SK-N-SH (cell line): ENCODE data around the gene IGSF9. TPM values are rescaled to one million over a fixed set of nuclear protein-coding genes. Genes with fewer than 3 reads are reported as not detected.

ENCODE experiments used
- CTCF ChIA-PET: fragments of 300-600, 350-600 bp; formaldehyde crosslinking; extraction: SDS; loops from one replicate; lab custom pipeline; 2021; lab: Yijun Ruan, JAX
- POLR2A ChIA-PET: fragments of 350-600 bp; sonication (Branson Sonifier 250); formaldehyde crosslinking; extraction: SDS; loops from one replicate; lab custom pipeline; 2020; ENCODE audit warnings: antibody characterized with exemption, inconsistent platforms; lab: Yijun Ruan, JAX
- DNase-seq: peaks from one replicate; pipeline ENCODE4 v3.0.0; 2012
- H2AFZ ChIP-seq: fragments of 200-600 bp; sonication (generic); 2 replicates; pipeline ENCODE4 v1.8.1; 2016; ENCODE audit warnings: antibody characterized with exemption, mild to moderate bottlenecking, low read depth
- H3F3A ChIP-seq: fragments of 200-600 bp; sonication (generic); replicated peaks from 2 replicates; pipeline ENCODE3; 2016; ENCODE audit warnings: antibody characterized with exemption, mild to moderate bottlenecking; ENCODE audit not compliant: insufficient read depth
- H3K27ac ChIP-seq, 2 experiments: fragments of 200-500 bp in 1 of 2; fragments of 200-600 bp in 1 of 2; sonication (Bioruptor generic) in 1 of 2; sonication (generic), shearing (Covaris generic) in 1 of 2; 2 replicates each; pipeline versions ENCODE4 v1.5.1 to v1.6.1; 2014 to 2016; ENCODE audit warnings: low read depth in 2 of 2, inconsistent platforms in 1 of 2, low read length in 1 of 2, mild to moderate bottlenecking in 1 of 2, mixed read lengths in 1 of 2
- H3K27me3 ChIP-seq: fragments of 200-600 bp; sonication (generic), shearing (Covaris generic); 2 replicates; pipeline ENCODE4 v1.6.1; 2016; ENCODE audit warnings: mixed run types; ENCODE audit not compliant: insufficient read depth
- H3K36me3 ChIP-seq, 2 experiments: fragments of 200-500 bp in 1 of 2; fragments of 200-600 bp in 1 of 2; sonication (Bioruptor generic) in 1 of 2; sonication (generic) in 1 of 2; replicated peaks in 1 of 2; 2 replicates each; pipeline versions ENCODE3 to v1.5.1; 2014 to 2016; ENCODE audit warnings: low read length in 1 of 2, mild to moderate bottlenecking in 1 of 2; ENCODE audit not compliant: insufficient read depth in 2 of 2, control insufficient read depth in 1 of 2
- H3K4me1 ChIP-seq, 2 experiments: fragments of 200-500 bp in 1 of 2; fragments of 200-600 bp in 1 of 2; sonication (Bioruptor generic) in 1 of 2; sonication (generic), shearing (Covaris generic) in 1 of 2; 2 replicates each; pipeline versions ENCODE4 v1.5.1 to v1.6.1; 2014 to 2016; ENCODE audit warnings: low read depth in 1 of 2, low read length in 1 of 2, mixed run types in 1 of 2; ENCODE audit not compliant: insufficient read depth in 2 of 2, control insufficient read depth in 1 of 2
- H3K4me2 ChIP-seq: fragments of 200-600 bp; sonication (generic), shearing (Covaris generic); 2 replicates; pipeline ENCODE4 v1.6.1; 2017; ENCODE audit warnings: mixed run types
- H3K4me3 ChIP-seq, 2 experiments: fragments of 200-500 bp in 1 of 2; fragments of 200-600 bp in 1 of 2; sonication (Bioruptor generic) in 1 of 2; sonication (generic), shearing (Covaris generic) in 1 of 2; 2 replicates each; pipeline versions ENCODE4 v1.5.1 to v1.8.1; 2014 to 2016; ENCODE audit warnings: low read depth in 2 of 2, inconsistent platforms in 1 of 2, low read length in 1 of 2, mild to moderate bottlenecking in 1 of 2, mixed read lengths in 1 of 2, moderate library complexity in 1 of 2
- H3K79me2 ChIP-seq: fragments of 200-600 bp; sonication (generic); 2 replicates; pipeline ENCODE4 v1.8.1; 2017; ENCODE audit warnings: mild to moderate bottlenecking; ENCODE audit not compliant: insufficient read depth
- H3K9ac ChIP-seq: fragments of 200-600 bp; sonication (generic); 2 replicates; pipeline ENCODE4 v1.6.1; 2017; ENCODE audit warnings: mixed run types
- H3K9me2 ChIP-seq: fragments of 200-600 bp; sonication (generic); 2 replicates; pipeline ENCODE4 v1.6.1; 2017; ENCODE audit warnings: mixed run types
- H3K9me3 ChIP-seq: fragments of 200-600 bp; sonication (generic); 2 replicates; pipeline ENCODE4 v1.6.1; 2017; ENCODE audit warnings: mixed run types, mild to moderate bottlenecking, moderate library complexity
- H4K20me1 ChIP-seq: fragments of 200-600 bp; sonication (generic); 2 replicates; pipeline ENCODE4 v1.6.1; 2017; ENCODE audit warnings: mild to moderate bottlenecking, mixed run types; ENCODE audit not compliant: insufficient read depth
- CTCF ChIP-seq: fragments of 200-600 bp; sonication (generic); IDR thresholded peaks from 2 replicates; pipeline ENCODE4 v1.6.1; 2017; ENCODE audit warnings: antibody characterized with exemption, mild to moderate bottlenecking, moderate library complexity
- ELF1 ChIP-seq: IDR thresholded peaks from 2 replicates; pipeline ENCODE4 v1.4.0; 2012
- FOSL2 ChIP-seq: IDR thresholded peaks from 2 replicates; pipeline ENCODE4 v1.4.0; 2012; ENCODE audit warnings: low read depth, mild to moderate bottlenecking, moderate library complexity, borderline replicate concordance
- IRF3 ChIP-seq: fragments of 150-350 bp; IDR thresholded peaks from 2 replicates; pipeline ENCODE4 v1.6.1; 2016; ENCODE audit warnings: mild to moderate bottlenecking, low read depth, low read length
- JUND ChIP-seq: IDR thresholded peaks from 2 replicates; pipeline ENCODE4 v1.4.0; 2012
- NFIC ChIP-seq: IDR thresholded peaks from 2 replicates; pipeline ENCODE4 v1.4.0; 2012; ENCODE audit warnings: borderline replicate concordance
- PBX3 ChIP-seq: IDR thresholded peaks from 2 replicates; pipeline ENCODE4; 2012
- RCOR1 ChIP-seq: fragments of 150-350 bp; IDR thresholded peaks from 2 replicates; pipeline ENCODE4 v1.6.1; 2017; ENCODE audit warnings: antibody characterized with exemption, low read length
- REST ChIP-seq: IDR thresholded peaks from 2 replicates; pipeline ENCODE4 v1.6.1; 2012; ENCODE audit warnings: mild to moderate bottlenecking, low read depth, low read length, moderate library complexity
- SMC3 ChIP-seq: IDR thresholded peaks from 2 replicates; pipeline ENCODE4 v1.6.1; 2012; ENCODE audit warnings: low read depth, low read length, improper control_type of control experiment
- TCF12 ChIP-seq: IDR thresholded peaks from 2 replicates; pipeline ENCODE4 v1.4.0; 2012
- WGBS: methylation state at CpG from one replicate; pipeline ENCODE4 v1.1.6; 2017; ENCODE audit warnings: low lambda C conversion rate; 5-methylcytosine and 5-hydroxymethylcytosine counted together
- polyA plus RNA-seq, 3 experiments: library from polyadenylated mRNA; depleted of rRNA; stranded (reverse); fragments of >200 nt; gene quantifications; 2 replicates each; pipeline ENCODE4 v1.2.3, GENCODE V29; 2012

IGSF9 gene
- polyA plus RNA-seq, 1 of the 3 experiments (the other 2 are of a cell fraction), result 2.4 TPM

- WGBS, result 84% methylated on average over 8 of the region's 9 CpGs
- Histone ChIP-seq H3F3A (no peaks in the 10 kb centered on the region), H3K9me3 (no peaks in the 10 kb centered on the region)
- TF ChIP-seq CTCF (no peak), REST (peak; percentile 29; the same call in 1 of the 2 replicates)
- TF ChIP-seq, all 33 proteins: peak for 1
- Histone ChIP-seq H3K27ac (no peak overlapping the region), H3K9ac (no peak overlapping the region), H3K4me1 (peaks cover 0 to 35% of the 10 kb centered on the region in 2 experiments; a peak in 1 of 4 replicates), H3K4me3 (peak overlapping the region in 1 of 2 experiments; percentile 68; a peak in 2 of 4 replicates), H3K79me2 (no peaks in the 10 kb centered on the region), H4K20me1 (no peaks in the 10 kb centered on the region), H3K4me2 (peak overlapping the region; percentile 92; the same call in 1 of the 2 replicates), H3K9me2 (no peaks in the 10 kb centered on the region), H2AFZ (no peak overlapping the region; the same call in 1 of the 2 replicates), H3K27me3 (no peaks in the 10 kb centered on the region; the same call in 1 of the 2 replicates), H3K36me3 (no peaks in the 10 kb centered on the region)
- POLR2A ChIA-PET, result interaction anchor here (0.7 to 1.2 kb wide), 2 partner anchors 23 to 57 kb away, joined by 3 read pairs; no protein-coding TSS in a partner anchor
- DNase-seq, result no peak
- CTCF ChIA-PET, result interaction anchor here (0.7 to 6.3 kb wide), 31 partner anchors 10 to 177 kb away, joined by 3 to 101 read pairs (median 3); partner anchors contain the start of genes DUSP23, IGSF8 and TAGLN2
Observed at GRCh38 chr1:159946242-159947187, 1.1 kb upstream of the IGSF9 start.

- no peaks in the 10 kb centered on the region; the same call in 1 of the 2 replicates for H3K27me3 ChIP-seq
- no peaks in the 10 kb centered on the region for H3F3A ChIP-seq
- H2AFZ ChIP-seq, result peak overlapping the region; percentile 80
- POLR2A ChIA-PET, result no interaction called here
- CTCF ChIA-PET, result interaction anchor here (0.6 to 6.3 kb wide), 20 partner anchors 9 to 153 kb away, joined by 3 to 101 read pairs (median 6); partner anchors contain the start of genes IGSF8 and TAGLN2
- no peaks in the 10 kb centered on the region for H4K20me1 ChIP-seq
- peak; percentile 57 for DNase-seq
- H3K9ac ChIP-seq, result peak overlapping the region; percentile 29; the same call in 1 of the 2 replicates
- no peaks in the 10 kb centered on the region for H3K79me2 ChIP-seq
- peak overlapping the region; percentile 68 to 72 for H3K4me3 ChIP-seq
- 16% methylated on average over 10 of the region's 11 CpGs for WGBS
- H3K9me3 ChIP-seq, result no peaks in the 10 kb centered on the region
- peaks cover 0 to 36% of the 10 kb centered on the region in 2 experiments; a peak in 1 of 4 replicates for H3K4me1 ChIP-seq
- H3K4me2 ChIP-seq, result peak overlapping the region; percentile 92
- H3K36me3 ChIP-seq, result no peaks in the 10 kb centered on the region
- no peaks in the 10 kb centered on the region for H3K9me2 ChIP-seq
- TF ChIP-seq IRF3 (no peak), ELF1 (no peak), RCOR1 (no peak), TCF12 (no peak), NFIC (no peak), JUND (no peak), SMC3 (no peak), FOSL2 (no peak), PBX3 (no peak)
- H3K27ac ChIP-seq, result no peak overlapping the region
Observed at GRCh38 chr1:159944623-159945455, 574 bp downstream of the IGSF9 start.
